ENCODE data around the gene FRMD4A. TPM values are rescaled to one million over a fixed set of nuclear protein-coding genes. Genes with fewer than 3 reads are reported as not detected.
"Not testable (repeated sequence)": the region's sequence is repeated elsewhere in the genome, so short reads cannot be mapped to it uniquely, and the experiment has no call there.

Gene FRMD4A
- polyA plus RNA-seq, 1 donor: 35.1 TPM

- no peak for DNase-seq
Observed at GRCh38 chr10:13905281-13905680, 425.4 kb downstream of the FRMD4A start.

GRCh38 chr10:13904064-13904463, 426.7 kb downstream of the FRMD4A start:
- no peak for DNase-seq

GRCh38 chr10:13902868-13903587, 427.7 kb downstream of the FRMD4A start:
- no peak for DNase-seq

GRCh38 chr10:13899941-13900340, 430.8 kb downstream of the FRMD4A start:
- no peak for DNase-seq

- not testable (repeated sequence) for DNase-seq
Observed at GRCh38 chr10:13896146-13896545, 434.6 kb downstream of the FRMD4A start.

- no peak for DNase-seq
Observed at GRCh38 chr10:13894412-13895093, 436.2 kb downstream of the FRMD4A start.

- DNase-seq: no peak
Observed at GRCh38 chr10:13893926-13894325, 436.8 kb downstream of the FRMD4A start.

- DNase-seq: no peak
Observed at GRCh38 chr10:13892871-13893270, 437.9 kb downstream of the FRMD4A start.

GRCh38 chr10:13892001-13892491, 438.7 kb downstream of the FRMD4A start:
- DNase-seq: no peak

GRCh38 chr10:13891128-13892000, 439.4 kb downstream of the FRMD4A start:
- peak; percentile 38 for DNase-seq

GRCh38 chr10:13890233-13891127, 440.2 kb downstream of the FRMD4A start:
- peak; percentile 56 for DNase-seq

GRCh38 chr10:13887761-13888160, 443.0 kb downstream of the FRMD4A start:
- DNase-seq: no peak

GRCh38 chr10:13885238-13885990, 445.3 kb downstream of the FRMD4A start:
- DNase-seq: no peak

- no peak for DNase-seq
Observed at GRCh38 chr10:13883636-13884444, 446.9 kb downstream of the FRMD4A start.

- DNase-seq: no peak
Observed at GRCh38 chr10:13882119-13882711, 448.5 kb downstream of the FRMD4A start.

- DNase-seq: no peak
Observed at GRCh38 chr10:13880760-13881159, 450.0 kb downstream of the FRMD4A start.

GRCh38 chr10:13877154-13877909, 453.4 kb downstream of the FRMD4A start:
- DNase-seq: no peak

GRCh38 chr10:13873196-13873595, 457.5 kb downstream of the FRMD4A start:
- no peak for DNase-seq

GRCh38 chr10:13872411-13872810, 458.3 kb downstream of the FRMD4A start:
- DNase-seq: no peak

All from hindlimb muscle (tissue), 1 donor.